ENCODE results near the gene VSIG10.
A peak's percentile ranks its signal among the peaks of the same experiment; 100 is the strongest.
"Not testable (repeated sequence)": the region's sequence is repeated elsewhere in the genome, so short reads cannot be mapped to it uniquely, and the experiment has no call there.

Gene VSIG10

GRCh38 chr12:118107011-118107410 is 3.2 kb upstream of the VSIG10 start:
- DNase-seq (ENCODE audit: low spot score), result no peak

- DNase-seq (ENCODE audit: low spot score), result no peak
Observed at GRCh38 chr12:118103201-118103600, 610 bp downstream of the VSIG10 start.

GRCh38 chr12:118102609-118103008 is 1.2 kb downstream of the VSIG10 start:
- DNase-seq (ENCODE audit: low spot score), result no peak

- DNase-seq (ENCODE audit: low spot score), result peak; percentile 57
Observed at GRCh38 chr12:118102070-118102469, 1.7 kb downstream of the VSIG10 start.

- DNase-seq (ENCODE audit: low spot score), result no peak
Observed at GRCh38 chr12:118101051-118101450, 2.8 kb downstream of the VSIG10 start.

- DNase-seq (ENCODE audit: low spot score), result no peak
Observed at GRCh38 chr12:118098911-118099671, 4.7 kb downstream of the VSIG10 start.

- DNase-seq (ENCODE audit: low spot score), result no peak
Observed at GRCh38 chr12:118098401-118098800, 5.4 kb downstream of the VSIG10 start.

- no peak for DNase-seq (ENCODE audit: low spot score)
Observed at GRCh38 chr12:118094039-118094438, 9.8 kb downstream of the VSIG10 start.

- DNase-seq (ENCODE audit: low spot score), result no peak
Observed at GRCh38 chr12:118089782-118090181, 14.0 kb downstream of the VSIG10 start.

- no peak for DNase-seq (ENCODE audit: low spot score)
Observed at GRCh38 chr12:118082161-118082560, 21.6 kb downstream of the VSIG10 start.

GRCh38 chr12:118081521-118081920 is 22.3 kb downstream of the VSIG10 start:
- not testable (repeated sequence) for DNase-seq (ENCODE audit: low spot score)

GRCh38 chr12:118073768-118074167 is 30.0 kb downstream of the VSIG10 start:
- no peak for DNase-seq (ENCODE audit: low spot score)

GRCh38 chr12:118070650-118071049 is 33.2 kb downstream of the VSIG10 start:
- DNase-seq (ENCODE audit: low spot score), result no peak

- DNase-seq (ENCODE audit: low spot score), result no peak
Observed at GRCh38 chr12:118068445-118068844, 35.4 kb downstream of the VSIG10 start.

- DNase-seq (ENCODE audit: low spot score), result no peak
Observed at GRCh38 chr12:118065380-118065779, 38.4 kb downstream of the VSIG10 start.

- no peak for DNase-seq (ENCODE audit: low spot score)
Observed at GRCh38 chr12:118064608-118065007, 39.2 kb downstream of the VSIG10 start.

GRCh38 chr12:118063576-118064391 is 40.0 kb downstream of the VSIG10 start:
- no peak for DNase-seq (ENCODE audit: low spot score)

GRCh38 chr12:118061873-118062843 is 41.7 kb downstream of the VSIG10 start:
- DNase-seq (ENCODE audit: low spot score), result peak; percentile 59

GRCh38 chr12:118061011-118061872 is 42.6 kb downstream of the VSIG10 start, which contains the start of gene WSB2:
Gene WSB2, minus strand, starts transcription at chr12:118061179. Its CDS starts 131 bp downstream, at chr12:118061048.
- DNase-seq (ENCODE audit: low spot score), result peak; percentile 31

GRCh38 chr12:118060301-118061010 is 43.4 kb downstream of the VSIG10 start:
- no peak for DNase-seq (ENCODE audit: low spot score)
